ENCODE results near the gene PANK1. TPM values are rescaled to one million over a fixed set of nuclear protein-coding genes. Genes with fewer than 3 reads are reported as not detected.

Gene PANK1
- total and polyA plus RNA-seq, 2 donors (not counting 3 experiments of a cell fraction or from before 2014, with no cell fraction given): 2.0 to 6.3 TPM

GRCh38 chr10:89669985-89670384 lies 24.9 kb upstream of the PANK1 start:
- Histone ChIP-seq H3K36me3 (ENCODE audit: control insufficient read depth in 2 of 2, extremely low read depth in 1 of 2, insufficient read depth in 2 of 2, low read length in 2 of 2) (no peaks in the 10 kb centered on the region), H3K9me1 (replicated peaks; ENCODE audit: control insufficient read depth, extremely low read depth, insufficient read depth, low read length) (no peaks in the 10 kb centered on the region), H3K4me3 (replicated peaks in 1 of 3; ENCODE audit: insufficient read depth in 1 of 3, low read depth in 1 of 3, low read length in 3 of 3) (no peak overlapping the region), H3K4me1 (ENCODE audit: control insufficient read depth, extremely low read depth, insufficient read depth, low read length) (no peaks in the 10 kb centered on the region), H2AFZ (ENCODE audit: low read depth, low read length) (no peak overlapping the region), H3K4me2 (ENCODE audit: insufficient read depth, low read length) (no peak overlapping the region), H3K9me3 (replicated peaks; ENCODE audit: control insufficient read depth, insufficient read depth, low read length) (no peaks in the 10 kb centered on the region), H3K27ac (ENCODE audit: insufficient read depth, low read depth, low read length) (no peak overlapping the region), H3K27me3 (ENCODE audit: control insufficient read depth in 2 of 2, insufficient read depth in 2 of 2, low read length in 2 of 2) (peaks cover 3 to 8% of the 10 kb centered on the region in 2 experiments), H4K20me1 (replicated peaks; ENCODE audit: control insufficient read depth, extremely low read depth, insufficient read depth, low read length) (no peaks in the 10 kb centered on the region), H3K9ac (replicated peaks; ENCODE audit: extremely low read depth, insufficient read depth, low read length) (no peak overlapping the region), H3K79me2 (ENCODE audit: control insufficient read depth, insufficient read depth, low read length) (no peaks in the 10 kb centered on the region)
- CTCF ChIA-PET: interaction anchor here (1.2 kb wide), 1 partner anchor 27 kb away, joined by 4 read pairs; no protein-coding TSS in a partner anchor
- BruUV-seq (replicated peaks): no TSS peak
- intact Hi-C loops (cut with micrococcal nuclease): no loop called here
- TF ChIP-seq MYC (IDR thresholded peaks at IDR 0.05; ENCODE audit: low read depth, low read length) (no peak), FOS (IDR thresholded peaks at IDR 0.05; ENCODE audit: borderline replicate concordance, insufficient read depth, low read length) (no peak), POLR2AphosphoS5 (IDR thresholded peaks at IDR 0.05; ENCODE audit: insufficient read depth, low read depth, low read length) (no peak), CTCF (IDR thresholded peaks at IDR 0.05; ENCODE audit: extremely low read depth in 1 of 2, insufficient read depth in 1 of 2, low read depth in 1 of 2, low read length in 2 of 2) (no peak), GATA2 (IDR thresholded peaks at IDR 0.05; ENCODE audit: insufficient read depth, insufficient read length, low read depth, low read length) (no peak), MAX (IDR thresholded peaks at IDR 0.05; ENCODE audit: insufficient read depth, insufficient read length) (no peak), JUN (IDR thresholded peaks at IDR 0.05; ENCODE audit: borderline replicate concordance, insufficient read depth, insufficient read length, low read depth) (no peak), EZH2 (IDR thresholded peaks at IDR 0.05; ENCODE audit: borderline replicate concordance, low read depth, low read length, severe bottlenecking) (no peak), POLR2A (IDR thresholded peaks at IDR 0.05; ENCODE audit: low read depth, low read length) (no peak)
- DNase-seq (ENCODE audit: low read depth, low spot score) (no peak), FAIRE-seq (no peak)
- dilution Hi-C loops (cut with MboI; ENCODE audit: extremely low pct_ligation_motif_present, low sequenced_read_pairs): no loop called here
- POLR2A ChIA-PET: no interaction called here

Data from endothelial cell of umbilical vein (primary cell).